Bronchial epithelial cell (primary cell): ENCODE results near the gene RNF168. TPM values are rescaled to one million over a fixed set of nuclear protein-coding genes. Genes with fewer than 3 reads are reported as not detected.
A peak's percentile ranks its signal among the peaks of the same experiment; 100 is the strongest.

Experiments
- DNase-seq: peaks from one replicate; pipeline ENCODE4 v3.0.0-alpha.2; 2010; ENCODE audit warnings: low read depth
- FAIRE-seq: peaks from 2 replicates; lab custom pipeline; 2011; peaks lifted over from hg19 to GRCh38; lab: Jason Lieb, UNC
- H3K27me3 ChIP-seq: 2 replicates; pipeline ENCODE4 v1.5.1; 2011; ENCODE audit warnings: low read length; ENCODE audit not compliant: control insufficient read depth, insufficient read depth
- H3K36me3 ChIP-seq: 2 replicates; pipeline ENCODE4 v1.5.1; 2011; ENCODE audit warnings: low read length; ENCODE audit not compliant: control insufficient read depth, insufficient read depth
- H3K4me3 ChIP-seq: 2 replicates; pipeline ENCODE4 v1.5.1; 2011; ENCODE audit warnings: mild to moderate bottlenecking, low read depth, low read length, control low read depth
- total RNA-seq: library from RNA; depleted of rRNA; stranded (reverse); fragments of >200 nt; gene quantifications from 2 replicates; pipeline ENCODE4 v1.2.1, GENCODE V29; 2014
- TF ChIP-seq, protein P1 (sequence below): IDR thresholded peaks from 2 replicates; pipeline ENCODE4 v1.5.1; 2011; ENCODE audit warnings: mild to moderate bottlenecking, moderate library complexity, low read length, control low read depth, inconsistent platforms; ENCODE audit not compliant: insufficient read depth, severe bottlenecking

Gene RNF168
- total RNA-seq, 1 donor from 2014 or later = 8.2 TPM

DNA sequence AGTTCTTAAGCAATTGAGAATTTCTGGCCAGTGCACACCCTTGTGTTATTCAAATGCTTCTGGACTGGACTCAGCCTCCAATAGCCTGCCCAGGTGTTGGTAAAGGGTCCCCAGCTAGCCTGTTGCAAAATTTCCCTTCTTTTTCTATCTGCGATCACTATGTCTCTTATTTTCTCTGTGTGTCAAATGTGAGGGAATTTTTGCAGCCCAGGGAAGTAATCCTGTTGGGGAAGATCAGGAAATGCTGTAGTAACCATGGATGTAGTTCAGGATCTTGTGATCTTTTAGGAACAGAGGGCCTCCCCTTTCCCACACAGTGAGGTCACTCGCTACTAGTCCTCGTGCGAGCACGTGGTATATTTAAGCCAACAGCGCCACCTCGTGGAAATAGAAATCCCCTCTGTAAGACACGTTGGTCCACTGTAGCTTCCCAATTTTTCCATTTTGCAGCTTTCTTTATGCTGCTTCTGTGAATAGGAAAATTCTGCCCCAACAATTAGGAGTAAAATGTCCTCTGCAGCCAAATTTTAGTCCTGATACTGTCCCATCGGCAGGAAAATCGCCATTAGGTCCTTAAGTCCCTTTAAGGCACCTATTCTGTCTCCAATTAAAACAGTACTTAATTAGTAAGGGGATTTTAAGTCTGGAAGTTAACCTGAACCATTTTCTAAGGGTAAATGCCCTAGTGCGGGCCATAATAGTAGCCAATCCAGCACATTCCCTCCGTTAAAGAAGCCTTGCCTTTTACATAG is 15.6 kb upstream of the RNF168 start:
- FAIRE-seq (no peak), DNase-seq (peak; percentile 62)
- TF ChIP-seq, protein P1, sequence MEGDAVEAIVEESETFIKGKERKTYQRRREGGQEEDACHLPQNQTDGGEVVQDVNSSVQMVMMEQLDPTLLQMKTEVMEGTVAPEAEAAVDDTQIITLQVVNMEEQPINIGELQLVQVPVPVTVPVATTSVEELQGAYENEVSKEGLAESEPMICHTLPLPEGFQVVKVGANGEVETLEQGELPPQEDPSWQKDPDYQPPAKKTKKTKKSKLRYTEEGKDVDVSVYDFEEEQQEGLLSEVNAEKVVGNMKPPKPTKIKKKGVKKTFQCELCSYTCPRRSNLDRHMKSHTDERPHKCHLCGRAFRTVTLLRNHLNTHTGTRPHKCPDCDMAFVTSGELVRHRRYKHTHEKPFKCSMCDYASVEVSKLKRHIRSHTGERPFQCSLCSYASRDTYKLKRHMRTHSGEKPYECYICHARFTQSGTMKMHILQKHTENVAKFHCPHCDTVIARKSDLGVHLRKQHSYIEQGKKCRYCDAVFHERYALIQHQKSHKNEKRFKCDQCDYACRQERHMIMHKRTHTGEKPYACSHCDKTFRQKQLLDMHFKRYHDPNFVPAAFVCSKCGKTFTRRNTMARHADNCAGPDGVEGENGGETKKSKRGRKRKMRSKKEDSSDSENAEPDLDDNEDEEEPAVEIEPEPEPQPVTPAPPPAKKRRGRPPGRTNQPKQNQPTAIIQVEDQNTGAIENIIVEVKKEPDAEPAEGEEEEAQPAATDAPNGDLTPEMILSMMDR = peak; percentile 62
- Histone ChIP-seq H3K27me3 (no peaks in the 10 kb centered on the region), H3K4me3 (no peak overlapping the region), H3K36me3 (no peaks in the 10 kb centered on the region)

DNA sequence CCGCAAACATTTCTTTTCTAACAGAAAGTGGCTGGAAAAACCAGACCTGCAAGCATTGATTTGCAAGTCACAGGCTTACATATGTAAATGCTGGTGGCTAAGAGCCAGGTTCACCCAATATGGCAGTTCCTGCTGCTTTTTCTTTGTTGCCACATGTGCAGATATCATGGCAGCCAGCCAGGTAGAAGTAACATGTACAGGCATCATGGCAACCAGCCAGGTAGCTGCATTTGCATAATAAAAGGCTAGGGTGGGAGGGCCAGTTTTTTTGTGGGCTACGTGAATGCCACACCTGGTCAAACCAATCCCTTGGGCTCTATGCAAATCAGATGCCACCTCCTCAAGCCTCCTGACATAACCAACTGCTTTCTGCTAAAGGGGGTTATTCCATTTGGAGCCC is 14.4 kb upstream of the RNF168 start:
- Histone ChIP-seq H3K36me3 (no peaks in the 10 kb centered on the region), H3K27me3 (no peaks in the 10 kb centered on the region), H3K4me3 (no peak overlapping the region)
- no peak for FAIRE-seq
- TF ChIP-seq, protein P1 = no peak
- DNase-seq = peak; percentile 93

DNA sequence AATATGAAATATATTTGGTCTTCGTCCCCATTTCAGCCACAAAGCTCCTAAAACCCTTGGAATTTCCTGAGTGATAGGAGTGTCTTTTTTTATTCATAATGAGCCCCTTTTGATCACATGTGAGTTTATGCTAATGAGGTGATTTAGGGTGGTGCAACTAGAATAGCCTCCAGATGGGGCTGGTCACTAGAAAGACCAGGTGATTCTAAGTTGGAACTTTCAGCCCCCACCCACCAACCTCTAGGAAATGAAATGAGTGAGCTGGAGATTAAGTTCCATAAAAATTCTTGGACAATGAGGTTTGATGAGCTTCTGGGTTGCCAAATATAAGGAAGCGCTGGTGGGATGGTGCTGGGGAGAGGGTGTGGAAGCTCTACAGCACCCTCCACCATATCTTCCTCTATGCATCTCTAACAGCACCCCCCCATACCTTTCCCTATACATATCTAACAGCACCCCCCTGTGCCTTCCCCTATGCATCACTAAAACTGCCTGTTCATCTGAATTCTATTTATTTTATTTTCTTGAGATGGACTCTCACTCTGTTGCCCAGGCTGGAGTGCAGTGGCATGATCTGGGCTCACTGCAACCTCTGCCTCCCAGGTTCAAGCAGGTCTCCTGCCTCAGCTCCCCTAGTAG is 13.7 kb upstream of the RNF168 start:
- DNase-seq (no peak), FAIRE-seq (no peak)
- Histone ChIP-seq H3K27me3 (no peaks in the 10 kb centered on the region), H3K4me3 (no peak overlapping the region), H3K36me3 (no peaks in the 10 kb centered on the region)
- TF ChIP-seq, protein P1 = no peak

DNA sequence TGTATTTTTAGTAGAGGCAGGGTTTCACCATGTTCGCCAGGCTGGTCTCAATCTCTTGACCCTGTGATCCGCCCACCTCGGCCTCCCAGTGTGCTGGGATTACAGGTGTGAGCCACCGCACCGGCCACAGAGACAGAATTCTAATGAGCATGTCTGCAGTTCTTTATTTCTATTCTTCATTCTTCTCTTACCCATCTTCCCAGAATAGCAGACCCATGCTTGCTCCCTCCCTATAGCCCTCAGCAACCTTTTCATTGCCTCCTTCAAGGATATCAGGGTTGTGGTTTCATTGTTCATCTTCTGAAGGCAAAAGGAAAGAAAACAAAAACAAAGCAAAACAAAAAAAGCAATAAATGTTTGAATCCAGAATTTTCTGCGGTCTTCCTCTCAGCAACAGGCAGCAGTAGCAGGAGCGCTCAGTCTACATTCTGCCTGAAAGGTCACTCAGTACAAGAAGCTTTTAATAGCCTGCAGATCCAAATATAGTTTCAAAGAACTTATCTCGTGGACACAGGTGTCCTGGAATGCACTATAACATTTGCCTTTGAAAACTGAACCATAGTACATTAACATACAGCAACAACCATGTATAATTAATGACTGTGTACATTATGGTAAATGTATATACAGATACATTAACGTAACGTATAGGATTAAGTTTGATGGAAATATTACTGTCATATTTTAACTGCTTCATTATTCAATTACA is 11.5 kb upstream of the RNF168 start, which contains the start of gene SMCO1:
Gene SMCO1, minus strand, starts transcription at position 434 of the 709 bp plus-strand sequence. Its CDS starts 137 bp downstream, at position 297.
- Histone ChIP-seq H3K36me3 (no peaks in the 10 kb centered on the region), H3K27me3 (no peaks in the 10 kb centered on the region), H3K4me3 (no peak within 1 kb of the TSS)
- FAIRE-seq = no peak
- no peak for DNase-seq
- TF ChIP-seq, protein P1 = no peak

DNA sequence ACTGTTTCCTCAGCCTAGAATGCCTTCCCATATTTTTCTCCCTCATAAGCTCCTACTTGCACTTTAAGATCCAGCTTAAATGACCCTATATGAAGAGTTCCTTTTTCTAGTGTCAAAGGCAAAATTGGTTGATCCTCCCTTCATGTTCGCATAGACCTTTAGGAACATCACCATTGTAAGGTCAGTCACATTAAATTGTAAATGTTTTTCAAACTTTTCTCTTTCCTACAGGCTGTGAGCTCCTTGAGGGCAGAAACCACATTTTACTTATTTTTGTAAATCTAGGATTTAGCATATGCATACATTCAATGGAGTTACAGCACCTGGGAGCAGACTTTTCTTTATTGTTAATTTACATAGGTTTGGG is 10.8 kb upstream of the RNF168 start:
- TF ChIP-seq, protein P1 = no peak
- Histone ChIP-seq H3K4me3 (no peak overlapping the region), H3K27me3 (no peaks in the 10 kb centered on the region), H3K36me3 (no peaks in the 10 kb centered on the region)
- no peak for FAIRE-seq
- no peak for DNase-seq
